Stomach (tissue), 4 donors: ENCODE data around the gene CYTIP.

Experiments
- POLR2AphosphoS5 ChIP-seq, 3 donors: sonication (generic); formaldehyde crosslinking; IDR thresholded peaks; one replicate each; pipeline ENCODE4 v1.6.1; 2016; ENCODE audit warnings: antibody characterized with exemption in 3 of 3
- TF ChIP-seq, protein P1 (sequence below), 7 experiments: fragments of 450-650 bp in 4 of 7; fragments of 200-600 bp in 3 of 7; sonication (generic) in 3 of 7; IDR thresholded peaks; one replicate each; pipeline ENCODE4 v1.5.1; 2016 to 2019; ENCODE audit warnings: antibody characterized with exemption in 7 of 7, control low read depth in 2 of 7, mild to moderate bottlenecking in 1 of 7

GRCh38 chr2:157468931-157469708 lies 25.2 kb upstream of the CYTIP start:
- TF ChIP-seq, protein P1, sequence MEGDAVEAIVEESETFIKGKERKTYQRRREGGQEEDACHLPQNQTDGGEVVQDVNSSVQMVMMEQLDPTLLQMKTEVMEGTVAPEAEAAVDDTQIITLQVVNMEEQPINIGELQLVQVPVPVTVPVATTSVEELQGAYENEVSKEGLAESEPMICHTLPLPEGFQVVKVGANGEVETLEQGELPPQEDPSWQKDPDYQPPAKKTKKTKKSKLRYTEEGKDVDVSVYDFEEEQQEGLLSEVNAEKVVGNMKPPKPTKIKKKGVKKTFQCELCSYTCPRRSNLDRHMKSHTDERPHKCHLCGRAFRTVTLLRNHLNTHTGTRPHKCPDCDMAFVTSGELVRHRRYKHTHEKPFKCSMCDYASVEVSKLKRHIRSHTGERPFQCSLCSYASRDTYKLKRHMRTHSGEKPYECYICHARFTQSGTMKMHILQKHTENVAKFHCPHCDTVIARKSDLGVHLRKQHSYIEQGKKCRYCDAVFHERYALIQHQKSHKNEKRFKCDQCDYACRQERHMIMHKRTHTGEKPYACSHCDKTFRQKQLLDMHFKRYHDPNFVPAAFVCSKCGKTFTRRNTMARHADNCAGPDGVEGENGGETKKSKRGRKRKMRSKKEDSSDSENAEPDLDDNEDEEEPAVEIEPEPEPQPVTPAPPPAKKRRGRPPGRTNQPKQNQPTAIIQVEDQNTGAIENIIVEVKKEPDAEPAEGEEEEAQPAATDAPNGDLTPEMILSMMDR (IDR thresholded peaks at IDR 0.05): no peak
- peak in 1 of 3 donors; percentile 23 for TF ChIP-seq POLR2AphosphoS5 (IDR thresholded peaks at IDR 0.05)
